WTC11 (cell line): ENCODE results near the gene ESYT2. TPM values are rescaled to one million over a fixed set of nuclear protein-coding genes. Genes with fewer than 3 reads are reported as not detected.

Experiments used
- ATAC-seq: fragments of 200-7000 bp; cut with Tn5 transposase; 2 replicates; pipeline ENCODE4 v1.10.0; 2021; ENCODE audit warnings: mild to moderate bottlenecking, moderate library complexity
- CTCF ChIA-PET: fragments of 300-600 bp; sonication (Branson Sonifier 250); formaldehyde crosslinking; loops from one replicate; lab custom pipeline; 2021; ENCODE audit warnings: antibody characterized with exemption; lab: Charles Lee
- POLR2A ChIA-PET: fragments of 350-600 bp; sonication (Branson Sonifier 250); formaldehyde crosslinking; loops from one replicate; lab custom pipeline; 2021; ENCODE audit warnings: antibody characterized with exemption; lab: Charles Lee
- DNase-seq: peaks from one replicate; pipeline ENCODE4 v3.0.0; 2021; ENCODE audit warnings: low spot score
- H3K27ac Mint-ChIP-seq: 2 replicates; pipeline ENCODE4 v1.8.0; 2021; ENCODE audit warnings: mixed read lengths
- H3K27me3 Mint-ChIP-seq: 2 replicates; pipeline ENCODE4 v1.8.0; 2021; ENCODE audit warnings: low read depth, mild to moderate bottlenecking, moderate library complexity, mixed read lengths
- H3K36me3 Mint-ChIP-seq: 2 replicates; pipeline ENCODE4 v1.8.0; 2021; ENCODE audit warnings: mixed read lengths
- H3K4me1 Mint-ChIP-seq: 2 replicates; pipeline ENCODE4 v1.8.0; 2022; ENCODE audit warnings: mixed read lengths
- H3K4me3 Mint-ChIP-seq: 2 replicates; pipeline ENCODE4 v1.8.0; 2021; ENCODE audit warnings: mild to moderate bottlenecking, moderate library complexity, mixed read lengths
- H3K9me3 Mint-ChIP-seq: 2 replicates; pipeline ENCODE4 v1.8.0; 2021; ENCODE audit warnings: mixed read lengths
- CREM ChIP-seq: sonication (generic); formaldehyde crosslinking; IDR thresholded peaks from 2 replicates; pipeline ENCODE4 v1.8.1; 2022; ENCODE audit warnings: mild to moderate bottlenecking, missing genetic modification reagents, moderate library complexity
- ESRRA ChIP-seq: sonication (generic); formaldehyde crosslinking; IDR thresholded peaks from 2 replicates; pipeline ENCODE4 v1.8.1; 2022; ENCODE audit warnings: mild to moderate bottlenecking, missing genetic modification reagents, borderline replicate concordance
- FOXK1 ChIP-seq: sonication (generic); formaldehyde crosslinking; IDR thresholded peaks from 2 replicates; pipeline ENCODE4 v1.8.0; 2022; ENCODE audit warnings: mild to moderate bottlenecking, moderate library complexity, missing genetic modification reagents
- FOXP1 ChIP-seq: sonication (generic); formaldehyde crosslinking; IDR thresholded peaks from 2 replicates; pipeline ENCODE4 v1.8.0; 2022; ENCODE audit warnings: missing genetic modification reagents, mild to moderate bottlenecking, moderate library complexity, borderline replicate concordance
- GRHL2 ChIP-seq: fragments of 250-450 bp; sonication (Bioruptor Pico); IDR thresholded peaks from 2 replicates; pipeline ENCODE4 v1.8.0; 2022; ENCODE audit warnings: mild to moderate bottlenecking, moderate library complexity; ENCODE audit not compliant: insufficient replicate concordance, severe bottlenecking
- HMGA2 ChIP-seq: fragments of 250-450 bp; sonication (Bioruptor Pico); IDR thresholded peaks from 2 replicates; pipeline ENCODE4 v1.4.0; 2021; ENCODE audit warnings: mild to moderate bottlenecking, moderate library complexity
- IRF2 ChIP-seq: sonication (generic); formaldehyde crosslinking; IDR thresholded peaks from 2 replicates; pipeline ENCODE4 v1.8.0; 2022; ENCODE audit warnings: low read depth, missing genetic modification reagents, borderline replicate concordance
- NFATC4 ChIP-seq: fragments of 250-450 bp; sonication (Bioruptor Pico); IDR thresholded peaks from 2 replicates; pipeline ENCODE4 v1.9.0; 2021; ENCODE audit warnings: mild to moderate bottlenecking
- NFE2L1 ChIP-seq: sonication (generic); formaldehyde crosslinking; IDR thresholded peaks from 2 replicates; pipeline ENCODE4 v1.8.1; 2023; ENCODE audit warnings: missing genetic modification reagents
- PRRX2 ChIP-seq: fragments of 250-450 bp; sonication (Bioruptor Pico); IDR thresholded peaks from 2 replicates; pipeline ENCODE4 v1.8.0; 2021; ENCODE audit warnings: mild to moderate bottlenecking
- RELA ChIP-seq: sonication (generic); formaldehyde crosslinking; IDR thresholded peaks from 2 replicates; pipeline ENCODE4 v1.8.1; 2022; ENCODE audit warnings: missing genetic modification reagents, mild to moderate bottlenecking, borderline replicate concordance
- RORB ChIP-seq: fragments of 250-450 bp; sonication (Bioruptor Pico); IDR thresholded peaks from 2 replicates; pipeline ENCODE4 v1.9.0; 2021; ENCODE audit warnings: mild to moderate bottlenecking
- SP1 ChIP-seq: sonication (generic); formaldehyde crosslinking; conservative IDR thresholded peaks from 2 replicates; pipeline ENCODE4 v1.8.1; 2022; ENCODE audit warnings: missing genetic modification reagents
- TCF7 ChIP-seq: sonication (generic); formaldehyde crosslinking; IDR thresholded peaks from 2 replicates; pipeline ENCODE4 v1.8.0; 2022; ENCODE audit warnings: mild to moderate bottlenecking, low read depth, missing genetic modification reagents, moderate library complexity
- USF1 ChIP-seq: sonication (generic); formaldehyde crosslinking; IDR thresholded peaks from 2 replicates; pipeline ENCODE4 v1.8.0; 2022; ENCODE audit warnings: mild to moderate bottlenecking, missing genetic modification reagents
- ZNF121 ChIP-seq: sonication (generic); formaldehyde crosslinking; IDR thresholded peaks from 2 replicates; pipeline ENCODE4 v1.8.0; 2023; ENCODE audit warnings: missing genetic modification reagents
- ZNF512 ChIP-seq: sonication (generic); formaldehyde crosslinking; IDR thresholded peaks from 2 replicates; pipeline ENCODE4 v1.8.1; 2022; ENCODE audit warnings: missing genetic modification reagents, borderline replicate concordance
- total RNA-seq: library from RNA; stranded (reverse); gene quantifications from 3 replicates; pipeline ENCODE4 v1.2.3, GENCODE V29; 2021
- TF ChIP-seq, protein P1 (sequence below): sonication (generic); formaldehyde crosslinking; IDR thresholded peaks from 2 replicates; pipeline ENCODE4 v1.8.1; 2023; ENCODE audit warnings: mild to moderate bottlenecking, moderate library complexity, missing genetic modification reagents
- TF ChIP-seq, protein P2 (sequence below): sonication (generic); formaldehyde crosslinking; IDR thresholded peaks from 2 replicates; pipeline ENCODE4 v1.8.1; 2022; ENCODE audit warnings: low read depth, mild to moderate bottlenecking, moderate library complexity, missing genetic modification reagents, borderline replicate concordance
- TF ChIP-seq, protein P3 (sequence below): sonication (generic); formaldehyde crosslinking; IDR thresholded peaks from 2 replicates; pipeline ENCODE4 v1.8.0; 2023; ENCODE audit warnings: missing genetic modification reagents, mild to moderate bottlenecking, borderline replicate concordance

The ESYT2 gene
- total RNA-seq, 1 experiment from 2014 or later: 45.1 TPM

- TF ChIP-seq FOXP1 (CRISPR knock-in tag): no peak
- no peak for TF ChIP-seq GRHL2 (CRISPR knock-in tag)
Measured at GRCh38 chr7:158786898-158787297, 42.4 kb downstream of the ESYT2 start (continued).

DNA sequence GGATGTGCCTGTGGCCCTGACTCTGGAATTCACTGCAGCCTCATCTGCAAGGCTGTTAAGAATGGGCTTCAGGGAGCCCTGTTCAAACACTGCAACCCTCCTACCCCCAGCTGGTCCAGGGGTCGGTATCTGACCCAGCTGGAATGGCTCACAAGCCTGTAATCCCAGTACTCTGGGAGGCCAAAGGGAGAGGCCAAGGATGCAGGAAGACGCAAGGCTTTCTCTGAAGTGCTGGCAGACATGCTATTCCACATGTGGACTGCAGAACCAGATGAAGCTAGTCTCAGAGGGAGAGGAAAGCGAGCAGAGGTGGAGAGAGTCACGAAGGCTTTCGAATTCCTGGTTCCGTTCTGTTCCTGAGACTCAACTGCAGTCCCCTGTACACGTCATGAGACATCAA, 45.0 kb downstream of the ESYT2 start:
- H3K9me3 Mint-ChIP-seq: no peaks in the 10 kb centered on the region
- H3K4me3 Mint-ChIP-seq: no peak overlapping the region
- no peak overlapping the region for H3K27ac Mint-ChIP-seq
- POLR2A ChIA-PET: no interaction called here
- ATAC-seq (no peak), DNase-seq (no peak)
- CTCF ChIA-PET: interaction anchor here (0.9 to 1.5 kb wide), 2 partner anchors 11 to 51 kb away, joined by 3 to 5 read pairs; no protein-coding TSS in a partner anchor
- no peaks in the 10 kb centered on the region for H3K4me1 Mint-ChIP-seq
- H3K36me3 Mint-ChIP-seq: peaks cover 20% of the 10 kb centered on the region
- H3K27me3 Mint-ChIP-seq: no peaks in the 10 kb centered on the region
- no peak for TF ChIP-seq NFATC4 (CRISPR knock-in tag)
- TF ChIP-seq SP1: no peak
- TF ChIP-seq RORB: no peak
- no peak for TF ChIP-seq GRHL2 (CRISPR knock-in tag)
- TF ChIP-seq RELA (CRISPR knock-in tag): no peak
- TF ChIP-seq, protein P1, sequence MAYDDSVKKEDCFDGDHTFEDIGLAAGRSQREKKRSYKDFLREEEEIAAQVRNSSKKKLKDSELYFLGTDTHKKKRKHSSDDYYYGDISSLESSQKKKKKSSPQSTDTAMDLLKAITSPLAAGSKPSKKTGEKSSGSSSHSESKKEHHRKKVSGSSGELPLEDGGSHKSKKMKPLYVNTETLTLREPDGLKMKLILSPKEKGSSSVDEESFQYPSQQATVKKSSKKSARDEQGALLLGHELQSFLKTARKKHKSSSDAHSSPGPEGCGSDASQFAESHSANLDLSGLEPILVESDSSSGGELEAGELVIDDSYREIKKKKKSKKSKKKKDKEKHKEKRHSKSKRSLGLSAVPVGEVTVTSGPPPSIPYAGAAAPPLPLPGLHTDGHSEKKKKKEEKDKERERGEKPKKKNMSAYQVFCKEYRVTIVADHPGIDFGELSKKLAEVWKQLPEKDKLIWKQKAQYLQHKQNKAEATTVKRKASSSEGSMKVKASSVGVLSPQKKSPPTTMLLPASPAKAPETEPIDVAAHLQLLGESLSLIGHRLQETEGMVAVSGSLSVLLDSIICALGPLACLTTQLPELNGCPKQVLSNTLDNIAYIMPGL (CRISPR knock-in tag): no peak
- no peak for TF ChIP-seq ESRRA (CRISPR knock-in tag)
- TF ChIP-seq, protein P2, sequence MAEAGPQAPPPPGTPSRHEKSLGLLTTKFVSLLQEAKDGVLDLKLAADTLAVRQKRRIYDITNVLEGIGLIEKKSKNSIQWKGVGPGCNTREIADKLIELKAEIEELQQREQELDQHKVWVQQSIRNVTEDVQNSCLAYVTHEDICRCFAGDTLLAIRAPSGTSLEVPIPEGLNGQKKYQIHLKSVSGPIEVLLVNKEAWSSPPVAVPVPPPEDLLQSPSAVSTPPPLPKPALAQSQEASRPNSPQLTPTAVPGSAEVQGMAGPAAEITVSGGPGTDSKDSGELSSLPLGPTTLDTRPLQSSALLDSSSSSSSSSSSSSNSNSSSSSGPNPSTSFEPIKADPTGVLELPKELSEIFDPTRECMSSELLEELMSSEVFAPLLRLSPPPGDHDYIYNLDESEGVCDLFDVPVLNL (CRISPR knock-in tag): no peak
- no peak for TF ChIP-seq NFE2L1 (CRISPR knock-in tag)
- no peak for TF ChIP-seq IRF2 (CRISPR knock-in tag)
- no peak for TF ChIP-seq FOXK1 (CRISPR knock-in tag)

GRCh38 chr7:158783595-158783994, 45.7 kb downstream of the ESYT2 start:
- TF ChIP-seq CREM (CRISPR knock-in tag) (no peak), USF1 (CRISPR knock-in tag) (no peak), TCF7 (CRISPR knock-in tag) (no peak), NFE2L1 (CRISPR knock-in tag) (no peak), ZNF121 (CRISPR knock-in tag) (no peak), HMGA2 (CRISPR knock-in tag) (no peak), ZNF512 (CRISPR knock-in tag) (no peak), PRRX2 (CRISPR knock-in tag) (no peak)
- TF ChIP-seq, protein P1 (CRISPR knock-in tag): no peak
- TF ChIP-seq, protein P3, sequence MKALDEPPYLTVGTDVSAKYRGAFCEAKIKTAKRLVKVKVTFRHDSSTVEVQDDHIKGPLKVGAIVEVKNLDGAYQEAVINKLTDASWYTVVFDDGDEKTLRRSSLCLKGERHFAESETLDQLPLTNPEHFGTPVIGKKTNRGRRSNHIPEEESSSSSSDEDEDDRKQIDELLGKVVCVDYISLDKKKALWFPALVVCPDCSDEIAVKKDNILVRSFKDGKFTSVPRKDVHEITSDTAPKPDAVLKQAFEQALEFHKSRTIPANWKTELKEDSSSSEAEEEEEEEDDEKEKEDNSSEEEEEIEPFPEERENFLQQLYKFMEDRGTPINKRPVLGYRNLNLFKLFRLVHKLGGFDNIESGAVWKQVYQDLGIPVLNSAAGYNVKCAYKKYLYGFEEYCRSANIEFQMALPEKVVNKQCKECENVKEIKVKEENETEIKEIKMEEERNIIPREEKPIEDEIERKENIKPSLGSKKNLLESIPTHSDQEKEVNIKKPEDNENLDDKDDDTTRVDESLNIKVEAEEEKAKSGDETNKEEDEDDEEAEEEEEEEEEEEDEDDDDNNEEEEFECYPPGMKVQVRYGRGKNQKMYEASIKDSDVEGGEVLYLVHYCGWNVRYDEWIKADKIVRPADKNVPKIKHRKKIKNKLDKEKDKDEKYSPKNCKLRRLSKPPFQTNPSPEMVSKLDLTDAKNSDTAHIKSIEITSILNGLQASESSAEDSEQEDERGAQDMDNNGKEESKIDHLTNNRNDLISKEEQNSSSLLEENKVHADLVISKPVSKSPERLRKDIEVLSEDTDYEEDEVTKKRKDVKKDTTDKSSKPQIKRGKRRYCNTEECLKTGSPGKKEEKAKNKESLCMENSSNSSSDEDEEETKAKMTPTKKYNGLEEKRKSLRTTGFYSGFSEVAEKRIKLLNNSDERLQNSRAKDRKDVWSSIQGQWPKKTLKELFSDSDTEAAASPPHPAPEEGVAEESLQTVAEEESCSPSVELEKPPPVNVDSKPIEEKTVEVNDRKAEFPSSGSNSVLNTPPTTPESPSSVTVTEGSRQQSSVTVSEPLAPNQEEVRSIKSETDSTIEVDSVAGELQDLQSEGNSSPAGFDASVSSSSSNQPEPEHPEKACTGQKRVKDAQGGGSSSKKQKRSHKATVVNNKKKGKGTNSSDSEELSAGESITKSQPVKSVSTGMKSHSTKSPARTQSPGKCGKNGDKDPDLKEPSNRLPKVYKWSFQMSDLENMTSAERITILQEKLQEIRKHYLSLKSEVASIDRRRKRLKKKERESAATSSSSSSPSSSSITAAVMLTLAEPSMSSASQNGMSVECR (CRISPR knock-in tag): no peak
- ATAC-seq (no peak), DNase-seq (no peak)
- POLR2A ChIA-PET: no interaction called here
- H3K36me3 Mint-ChIP-seq: peaks cover 21% of the 10 kb centered on the region
- no peaks in the 10 kb centered on the region for H3K9me3 Mint-ChIP-seq
- CTCF ChIA-PET: interaction anchor here (0.9 to 1.5 kb wide), 2 partner anchors 11 to 50 kb away, joined by 3 to 5 read pairs; no protein-coding TSS in a partner anchor
- no peak overlapping the region for H3K27ac Mint-ChIP-seq
- no peaks in the 10 kb centered on the region for H3K27me3 Mint-ChIP-seq
- H3K4me1 Mint-ChIP-seq: no peaks in the 10 kb centered on the region
- H3K4me3 Mint-ChIP-seq: no peak overlapping the region
